Stimulated activated CD8-positive, alpha-beta memory T cell treated with anti-CD3 and anti-CD28 coated beads, Interleukin-12 subunit alpha, Interleukin-12 subunit beta, amount 100 ng/mL, for 1 hour (primary cell): Measurements from ENCODE around the gene SORCS2.

Experiments used
- DNase-seq: peaks from one replicate; pipeline ENCODE4 v3.0.0-alpha.2; 2020; ENCODE audit warnings: low read depth

SORCS2 gene

DNA sequence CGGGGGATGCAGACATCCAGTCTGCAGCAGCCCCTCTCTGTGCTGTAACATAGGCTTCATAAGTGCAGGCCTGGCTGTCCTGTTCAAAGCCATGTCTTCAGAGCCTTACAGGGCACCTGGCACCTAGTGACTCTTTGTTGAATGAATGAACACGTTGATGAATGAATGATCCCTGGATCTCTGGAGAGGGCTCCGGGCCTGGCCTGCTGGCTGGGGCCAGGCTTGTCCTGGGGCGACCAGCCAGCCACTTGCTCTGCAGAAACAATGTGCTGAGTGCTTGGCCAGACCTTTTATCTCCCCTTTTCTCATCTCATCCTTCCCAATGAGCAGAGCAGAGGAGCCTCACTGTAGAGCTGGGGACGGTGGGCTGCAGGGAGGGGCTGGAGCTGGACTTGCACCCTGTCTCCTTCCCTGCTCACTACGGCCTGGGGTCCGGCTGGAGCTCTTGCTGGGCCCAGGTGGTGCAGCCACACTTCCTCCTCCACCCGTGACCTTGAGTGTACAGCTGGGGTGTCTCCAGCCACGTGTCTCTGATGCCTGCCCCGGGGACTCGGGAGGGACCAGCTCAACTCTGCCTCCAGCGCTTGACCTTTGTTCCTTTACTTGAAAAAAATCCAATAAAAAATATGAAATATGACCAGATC, 164.5 kb downstream of the SORCS2 start:
- DNase-seq: no peak

DNA sequence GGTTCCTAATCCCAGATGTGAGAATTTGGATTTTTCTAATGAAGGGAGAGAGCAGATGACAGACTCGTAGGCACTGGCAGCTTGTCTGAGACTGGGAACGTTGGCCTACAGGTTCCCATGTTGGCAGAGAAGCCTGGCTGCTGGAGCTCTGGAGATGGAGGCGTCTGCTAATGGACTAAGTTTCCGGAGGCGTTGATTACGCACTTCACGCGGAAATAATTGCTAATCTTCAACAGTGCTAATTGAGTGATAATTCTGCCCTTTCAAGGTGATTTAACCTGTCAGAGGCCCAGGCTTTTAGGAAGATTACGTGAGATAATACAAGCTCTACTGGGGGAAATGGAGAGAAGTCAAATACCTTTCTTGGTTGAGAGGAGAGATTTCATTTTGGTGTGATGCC, 165.0 kb downstream of the SORCS2 start:
- DNase-seq: no peak

DNA sequence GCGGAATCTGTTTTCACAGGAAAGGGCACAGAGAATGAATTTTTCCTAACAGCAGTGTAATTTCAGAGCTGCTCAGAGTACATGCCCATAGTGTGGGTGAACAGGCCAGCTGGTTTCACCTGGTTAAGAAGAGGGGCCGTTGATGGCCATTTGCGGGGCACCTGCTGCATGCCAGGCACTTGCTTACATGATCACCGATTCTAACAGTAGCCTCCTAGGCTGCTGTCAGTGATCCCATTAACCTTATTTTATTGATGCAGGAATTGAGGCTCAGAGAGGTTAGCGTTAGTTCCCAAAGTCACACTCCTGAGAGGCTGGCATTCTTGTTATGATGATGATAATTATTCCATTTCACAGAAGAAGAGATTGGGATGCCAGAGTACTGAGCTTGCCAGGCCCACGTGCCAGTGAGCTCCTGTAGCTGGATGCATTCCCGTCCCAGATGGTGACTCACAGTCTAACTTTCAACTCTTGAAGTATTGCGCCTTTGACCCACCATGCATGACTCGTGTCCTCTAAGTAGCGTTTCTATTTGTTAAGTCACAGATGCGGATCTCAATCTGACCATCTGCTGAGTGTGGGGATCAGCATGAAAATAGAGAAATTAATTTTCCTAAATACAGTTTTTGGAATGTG, 165.9 kb downstream of the SORCS2 start:
- DNase-seq: no peak

DNA sequence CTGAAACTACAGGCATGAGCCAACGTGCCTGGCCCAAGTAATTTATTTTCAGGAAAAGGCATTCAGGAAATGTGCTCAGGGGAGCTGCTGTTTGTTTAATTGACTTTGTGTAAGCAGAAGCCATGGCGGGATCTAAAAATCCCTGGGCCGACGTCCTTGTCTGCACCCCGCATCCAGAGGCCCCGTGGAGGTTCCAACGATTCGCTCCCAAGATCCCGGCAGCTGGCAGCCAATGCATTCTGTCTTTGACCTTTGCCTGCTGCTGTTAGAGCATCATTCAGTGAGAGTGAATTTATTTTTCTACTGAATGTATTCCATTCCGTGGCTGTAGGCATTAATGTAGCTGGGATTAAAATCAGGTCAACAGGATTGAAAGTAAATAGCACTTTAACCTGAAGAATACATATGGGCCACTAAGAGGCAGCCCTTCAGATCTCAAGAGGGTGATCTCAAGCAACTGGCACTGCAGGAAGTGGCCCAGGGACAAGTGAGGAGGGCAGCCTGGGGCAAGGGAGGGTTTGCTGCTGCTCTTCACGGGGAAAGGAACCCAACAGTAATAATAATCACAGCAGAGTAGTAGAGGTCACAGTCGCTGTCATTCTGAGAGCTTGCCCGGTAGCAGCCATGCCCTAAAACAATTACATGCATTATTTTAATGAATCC, 167.2 kb downstream of the SORCS2 start:
- DNase-seq: no peak

DNA sequence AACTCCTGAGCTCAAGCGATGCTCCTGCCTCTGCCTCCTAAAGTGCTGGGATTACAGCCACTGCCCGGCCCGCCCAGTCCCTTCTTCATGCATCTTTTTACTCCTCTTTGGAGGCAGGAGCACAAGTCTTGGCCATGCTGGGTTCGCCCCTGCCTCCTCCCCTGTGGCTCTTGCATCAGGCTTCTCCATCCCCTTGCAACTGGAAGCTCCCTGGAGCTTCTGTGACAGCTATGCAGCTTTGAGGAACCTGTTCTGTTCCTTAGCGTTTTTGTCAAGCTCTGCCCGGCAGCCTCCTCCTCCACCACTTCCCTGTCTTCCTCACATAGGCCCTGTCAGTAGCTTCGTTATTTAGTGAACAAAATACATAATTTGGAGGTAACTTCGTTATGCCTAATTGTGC, 168.5 kb downstream of the SORCS2 start:
- no peak for DNase-seq

DNA sequence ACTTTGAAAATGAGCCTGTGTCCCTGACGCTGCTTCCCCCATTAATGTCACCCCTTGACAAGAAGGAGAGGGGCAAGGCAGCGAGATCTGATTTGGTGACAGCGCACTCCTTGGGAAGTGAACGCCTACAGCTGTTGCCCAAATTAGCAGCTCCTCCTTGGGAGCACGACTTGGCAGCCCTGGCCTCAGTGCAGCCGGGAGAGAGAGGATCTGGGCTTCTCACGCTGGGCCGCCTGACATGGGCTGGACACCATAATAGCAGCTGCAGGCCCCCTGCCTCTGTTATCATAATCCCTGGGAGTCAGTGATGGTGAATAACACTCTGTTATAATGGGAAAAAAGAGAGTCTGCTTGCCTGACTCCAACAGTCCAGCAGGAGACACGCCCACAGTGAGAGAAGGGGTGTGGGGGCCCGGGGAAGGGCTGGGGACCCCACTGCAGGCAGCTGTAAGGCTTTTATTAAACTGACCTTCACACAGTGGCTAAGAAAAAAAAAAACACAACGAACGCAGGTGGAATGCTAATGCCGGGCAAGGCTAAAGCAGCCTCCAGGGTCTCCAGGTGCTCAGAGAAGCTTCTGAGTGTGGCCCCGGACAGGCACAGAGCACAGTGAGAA, 169.1 kb downstream of the SORCS2 start:
- no peak for DNase-seq

DNA sequence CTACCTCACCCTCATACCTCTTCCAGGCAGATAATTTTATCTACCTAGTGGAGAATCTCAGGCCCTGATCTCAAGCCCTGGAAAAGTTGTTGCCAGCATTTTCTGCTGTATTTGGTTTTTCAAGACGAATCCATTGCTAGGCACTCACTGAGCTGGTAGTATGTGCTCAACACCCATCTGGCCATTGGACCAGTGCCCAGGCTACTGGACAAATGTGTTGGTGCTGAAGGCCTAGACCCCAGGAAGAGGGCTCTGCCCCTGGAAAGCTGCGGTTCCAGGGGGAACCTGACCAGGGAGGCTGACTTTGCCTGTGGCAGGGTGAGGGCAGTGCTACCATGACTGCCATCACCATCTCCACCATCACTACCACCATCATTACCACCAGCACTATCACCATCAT, 170.0 kb downstream of the SORCS2 start:
- no peak for DNase-seq

DNA sequence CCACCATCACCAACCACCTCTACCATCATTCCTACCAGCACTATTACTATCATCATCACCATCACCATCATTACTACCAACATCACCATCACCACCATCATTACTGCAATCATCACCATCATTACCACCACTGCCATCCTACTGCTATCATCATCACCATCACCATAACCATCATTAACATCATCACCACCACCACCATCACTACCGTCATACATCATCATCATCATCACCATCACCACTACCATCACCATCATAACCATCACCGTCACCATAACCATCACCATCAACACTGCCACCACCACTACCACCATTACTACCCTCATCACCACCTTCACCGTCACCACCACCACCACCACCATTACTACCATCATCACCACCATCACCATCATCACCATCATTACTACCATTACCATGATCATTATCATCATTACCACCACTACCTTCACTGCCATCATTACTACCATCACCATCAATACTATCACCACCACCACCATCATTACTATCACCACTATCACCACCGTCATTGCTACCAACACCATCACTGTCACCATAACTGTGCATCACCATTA, 170.6 kb downstream of the SORCS2 start:
- DNase-seq: no peak

DNA sequence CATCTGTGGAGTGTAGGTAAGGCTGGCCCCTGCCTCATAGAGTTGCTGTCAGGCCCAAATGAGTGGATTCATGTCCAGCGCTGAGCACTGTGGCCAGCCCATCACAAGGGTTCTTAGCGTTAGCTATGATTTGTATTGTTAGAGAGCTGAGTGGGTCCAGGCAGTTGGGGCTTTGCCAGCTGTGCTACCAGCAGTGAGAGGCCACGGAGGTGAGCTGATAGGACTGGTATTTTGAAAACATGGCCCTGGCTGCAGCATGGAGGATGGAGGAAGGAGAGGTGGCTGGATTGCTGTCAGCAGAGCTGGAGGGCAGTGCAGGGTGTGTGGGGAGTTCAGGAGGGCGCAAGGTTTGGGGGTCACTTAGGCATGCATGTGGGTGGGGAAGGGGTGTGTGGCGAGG, 172.6 kb downstream of the SORCS2 start:
- no peak for DNase-seq

DNA sequence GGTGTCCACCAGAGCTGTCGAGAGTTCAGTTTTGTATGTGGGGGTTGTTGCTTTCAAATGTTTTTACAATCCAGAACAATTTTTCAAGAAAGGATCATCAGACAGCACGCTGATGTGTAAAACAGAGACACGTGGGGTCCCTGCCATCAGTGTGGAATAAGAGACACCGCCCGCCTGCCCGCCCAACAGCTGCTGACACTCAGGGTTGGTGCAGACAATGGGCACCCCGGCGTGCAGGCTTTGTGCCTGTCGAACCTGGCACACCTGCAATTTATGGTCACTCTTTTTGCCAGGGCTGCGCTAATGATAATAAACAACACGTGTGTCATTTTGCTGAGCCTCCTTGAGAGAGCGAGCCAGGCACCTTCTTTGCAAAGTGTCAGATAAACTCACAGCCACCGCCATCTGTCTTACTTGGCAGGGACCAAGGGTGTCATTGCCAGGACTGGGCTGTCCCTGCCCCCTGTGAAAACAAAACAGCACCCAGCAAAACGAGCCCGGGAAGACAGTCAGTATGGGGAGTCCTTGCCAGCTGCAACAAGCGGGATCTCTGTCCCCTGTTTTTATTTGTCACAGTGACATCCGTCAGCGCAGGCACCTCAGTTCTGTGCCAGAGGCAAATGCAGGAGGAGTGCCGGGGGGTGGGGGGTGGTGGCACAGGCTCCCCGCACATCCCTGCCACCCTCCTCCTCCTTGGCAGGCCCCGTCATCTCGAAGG, 173.3 kb downstream of the SORCS2 start:
- DNase-seq: no peak

DNA sequence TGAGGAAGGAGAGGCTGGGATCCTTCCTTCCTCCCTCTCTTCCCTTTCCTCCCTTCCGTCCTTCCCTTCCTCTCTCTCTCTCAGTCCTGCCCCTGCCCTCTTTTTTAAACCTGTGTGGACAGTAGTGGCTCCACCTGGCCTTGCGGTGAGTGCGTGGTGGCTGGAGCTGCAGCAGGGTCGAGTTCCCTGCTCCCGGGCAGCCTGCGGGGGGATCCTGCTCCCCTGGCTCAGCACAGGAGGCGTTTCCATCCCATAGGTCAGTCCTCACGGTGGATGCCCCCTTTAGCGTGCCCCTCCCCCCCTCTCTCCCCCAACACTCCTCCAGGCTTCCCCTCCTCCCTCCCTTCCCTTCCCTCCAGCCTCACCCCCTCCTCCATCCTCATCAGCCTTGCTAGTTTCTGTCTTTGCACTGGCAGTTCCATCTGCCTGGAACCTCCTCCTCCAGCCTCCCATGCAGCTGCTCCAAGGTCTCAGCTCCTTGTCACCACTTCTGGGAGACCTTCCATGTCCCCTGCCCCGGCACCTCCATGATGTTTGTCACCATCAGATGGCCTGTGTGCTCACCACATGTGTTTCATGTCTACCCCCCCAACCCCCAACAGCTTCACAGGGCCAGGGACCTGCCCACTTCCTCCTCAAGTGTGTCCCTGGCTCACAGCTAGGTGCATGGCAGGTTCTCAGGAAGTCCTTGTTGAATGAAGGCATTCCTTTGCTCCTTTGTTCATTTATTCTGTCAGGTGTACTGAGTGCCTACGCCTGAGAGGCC, 174.0 kb downstream of the SORCS2 start:
- DNase-seq: no peak

DNA sequence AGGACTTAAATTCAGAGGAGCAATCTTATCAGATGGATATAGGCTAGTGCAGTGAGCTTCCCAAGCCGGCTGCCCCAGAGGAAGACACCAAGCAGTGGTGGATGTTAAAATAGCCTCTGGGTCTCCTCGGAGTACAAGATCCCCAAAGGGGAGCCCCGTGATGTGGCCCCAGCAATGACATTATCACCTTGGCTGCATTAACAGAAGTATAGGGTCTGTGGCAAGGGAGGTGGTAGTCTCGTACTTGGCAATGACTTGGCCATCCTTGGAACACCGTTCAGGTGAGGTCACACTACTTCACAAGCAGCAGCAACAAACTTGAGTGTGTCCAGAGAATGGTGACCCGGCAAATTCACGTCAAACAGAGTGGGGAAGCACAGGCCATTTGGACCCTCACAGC, 174.6 kb downstream of the SORCS2 start:
- DNase-seq: no peak

DNA sequence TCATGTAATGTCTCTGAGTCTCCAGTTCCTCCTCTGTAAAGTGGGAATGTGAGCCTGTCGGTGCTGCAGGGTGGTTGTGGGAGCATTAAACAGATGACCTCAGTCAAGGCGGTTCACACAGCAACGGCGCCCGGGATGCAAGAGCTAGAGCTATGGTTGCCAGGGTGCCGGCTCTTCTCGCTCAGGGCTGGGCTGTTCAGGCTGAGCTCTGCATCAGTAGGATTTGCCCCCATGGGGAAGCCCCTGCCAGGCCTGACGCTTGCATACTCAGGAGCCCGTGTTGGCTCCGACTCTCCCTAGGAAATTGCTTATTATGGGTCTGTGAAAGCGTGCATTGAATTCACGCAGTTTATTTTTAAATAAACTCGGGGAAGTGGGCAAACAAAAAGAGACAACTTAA, 175.1 kb downstream of the SORCS2 start:
- no peak for DNase-seq

DNA sequence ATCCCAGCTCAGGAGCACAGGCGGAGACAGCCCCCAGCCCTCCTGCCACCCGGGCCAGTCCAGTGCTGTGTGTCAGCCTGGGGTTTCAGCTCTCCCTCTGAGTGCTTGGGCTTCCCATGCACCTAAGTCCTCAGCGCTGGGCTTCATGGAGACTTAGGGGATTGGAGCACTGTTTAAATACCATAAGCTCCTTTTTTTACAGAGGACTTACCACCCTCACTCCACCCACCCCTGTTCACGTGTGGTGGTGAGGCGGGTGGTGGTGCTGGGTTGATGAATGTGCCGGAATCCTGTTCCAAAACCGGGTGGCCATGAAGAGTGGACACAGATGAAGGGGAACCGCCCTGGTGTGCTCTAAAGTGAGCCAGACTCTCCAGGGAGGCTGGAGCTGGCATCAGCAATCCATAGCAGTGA, 175.5 kb downstream of the SORCS2 start:
- no peak for DNase-seq

DNA sequence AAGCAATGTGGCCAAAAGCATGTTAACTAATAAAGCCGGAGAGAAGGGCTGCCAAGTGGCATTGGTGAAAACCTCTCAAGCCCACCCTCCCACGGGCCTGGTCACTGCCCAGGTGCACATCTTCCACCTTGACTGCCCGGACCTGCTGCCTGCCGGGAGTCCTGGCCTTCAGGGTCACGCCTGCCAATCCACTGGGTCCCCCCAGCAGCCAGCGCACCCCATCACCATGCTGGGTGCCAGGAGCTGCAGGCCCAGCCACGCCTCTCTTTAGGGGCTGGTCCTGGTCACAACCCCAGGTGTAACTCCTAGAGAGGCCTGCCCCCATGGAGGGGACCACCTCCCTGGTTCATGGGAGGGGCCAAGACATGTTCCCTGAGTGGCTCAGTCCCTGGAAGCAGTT, 176.0 kb downstream of the SORCS2 start:
- no peak for DNase-seq

DNA sequence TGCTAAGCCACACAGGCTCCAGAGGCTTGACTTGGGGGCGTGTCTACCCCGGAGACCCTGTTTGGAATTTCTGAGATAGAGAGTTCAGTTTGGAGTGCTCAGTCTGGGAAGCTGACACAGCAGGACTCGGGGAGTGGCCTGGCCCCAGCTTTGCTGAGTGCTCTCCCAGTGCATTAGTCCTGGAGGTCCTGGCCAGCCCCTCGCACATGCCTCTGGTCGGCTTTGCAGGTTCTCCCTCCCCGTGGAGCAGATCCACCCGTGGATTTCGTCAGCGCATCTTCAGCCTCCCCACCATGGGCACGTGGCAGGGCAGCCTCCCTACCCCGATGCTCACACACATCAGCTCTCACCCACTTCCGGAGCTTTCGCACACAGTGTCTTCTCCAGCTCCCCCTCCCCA, 177.2 kb downstream of the SORCS2 start:
- DNase-seq: no peak

DNA sequence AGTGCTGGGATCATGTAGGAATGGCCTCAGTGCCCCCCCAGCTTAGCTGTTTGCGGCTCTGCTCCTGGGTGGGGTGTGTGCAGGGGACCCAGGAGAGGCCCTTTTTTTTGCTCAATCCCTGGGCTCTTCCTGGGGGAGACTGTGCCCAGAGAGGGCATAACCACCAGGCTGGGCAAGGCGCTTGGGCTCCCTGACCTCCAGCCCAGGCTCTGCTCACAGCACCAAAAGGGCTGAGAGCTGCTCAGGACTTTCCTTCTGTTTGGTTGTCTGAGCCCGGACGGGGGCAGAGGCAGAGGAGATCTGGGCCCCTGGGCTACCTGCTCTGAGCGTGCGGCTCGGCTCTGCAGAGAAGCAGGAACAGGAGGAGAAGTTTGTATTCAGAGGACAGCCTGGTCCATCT, 177.7 kb downstream of the SORCS2 start:
- no peak for DNase-seq

DNA sequence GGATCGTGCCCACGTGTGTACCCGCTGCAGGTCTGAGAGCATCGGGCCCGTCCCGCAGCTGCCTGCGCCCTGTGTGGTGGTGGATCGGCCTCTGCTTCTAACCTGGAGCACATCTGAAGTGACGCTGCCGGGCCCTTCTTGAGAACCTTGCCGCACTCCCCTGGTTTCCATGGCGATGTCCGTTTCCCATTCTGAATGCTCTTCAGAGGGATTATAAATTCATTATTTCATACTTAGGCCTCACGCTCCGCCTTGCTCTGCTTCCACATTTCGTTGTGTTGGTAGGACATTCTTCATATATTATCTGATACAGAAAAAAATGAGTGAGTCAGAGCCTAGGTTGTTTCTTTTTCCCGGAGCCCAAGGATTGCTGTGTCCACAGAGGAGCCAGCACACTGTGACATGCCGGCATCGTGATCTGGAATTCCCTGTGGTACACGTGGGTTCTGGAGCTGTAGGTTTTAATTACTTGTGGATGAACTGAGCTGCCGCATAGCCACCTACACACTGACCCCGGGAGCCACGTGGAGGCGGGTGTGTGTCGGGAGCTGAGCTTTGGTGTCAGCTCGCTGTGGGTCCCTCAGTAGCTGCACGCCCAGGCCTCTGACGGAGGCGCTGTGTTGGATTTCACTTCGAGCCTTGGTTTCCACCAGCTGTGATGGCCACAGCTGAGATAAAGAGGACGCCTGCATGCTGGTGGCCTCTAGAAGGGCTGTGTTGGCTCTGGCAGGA, 179.0 kb downstream of the SORCS2 start:
- no peak for DNase-seq

DNA sequence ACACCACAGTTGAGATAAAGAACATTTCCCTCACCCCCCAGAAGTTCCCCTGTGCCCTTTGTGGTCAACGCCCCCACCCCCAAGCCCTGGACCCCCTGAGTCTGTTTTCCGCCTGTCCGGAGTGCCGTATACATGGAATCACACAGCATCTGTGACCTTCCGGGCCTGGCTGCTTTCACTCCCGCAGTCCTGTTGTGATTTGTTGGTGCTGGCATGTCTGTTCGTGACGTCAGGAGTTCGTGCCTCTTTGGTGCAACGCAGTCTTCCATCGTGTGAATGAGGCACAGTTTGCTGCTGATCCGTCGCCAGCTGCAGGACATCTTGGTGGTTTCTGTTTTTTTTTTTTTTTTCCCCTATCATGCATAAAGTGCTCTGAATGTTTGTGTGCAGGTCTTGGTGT, 180.3 kb downstream of the SORCS2 start:
- DNase-seq: no peak

DNA sequence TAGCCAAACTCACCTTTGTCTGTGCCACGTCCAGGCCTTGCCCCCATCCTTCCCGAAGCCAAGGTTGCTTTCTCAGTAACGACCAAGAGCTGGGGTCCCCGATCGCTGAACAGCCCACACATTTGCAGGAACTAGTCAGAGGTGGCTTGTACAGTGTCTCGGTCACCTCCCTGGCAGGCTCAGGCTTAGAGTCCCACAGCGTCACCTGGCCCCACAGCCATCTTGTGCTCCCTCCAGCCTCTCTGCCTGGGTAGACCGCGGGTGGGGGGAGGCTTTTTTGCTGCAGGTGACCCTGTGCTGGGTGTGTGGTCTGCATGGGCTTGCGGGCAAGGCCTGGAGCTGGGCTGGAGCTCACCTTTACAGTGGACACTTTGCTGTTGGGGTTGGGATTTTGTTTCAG, 182.2 kb downstream of the SORCS2 start:
- no peak for DNase-seq

DNA sequence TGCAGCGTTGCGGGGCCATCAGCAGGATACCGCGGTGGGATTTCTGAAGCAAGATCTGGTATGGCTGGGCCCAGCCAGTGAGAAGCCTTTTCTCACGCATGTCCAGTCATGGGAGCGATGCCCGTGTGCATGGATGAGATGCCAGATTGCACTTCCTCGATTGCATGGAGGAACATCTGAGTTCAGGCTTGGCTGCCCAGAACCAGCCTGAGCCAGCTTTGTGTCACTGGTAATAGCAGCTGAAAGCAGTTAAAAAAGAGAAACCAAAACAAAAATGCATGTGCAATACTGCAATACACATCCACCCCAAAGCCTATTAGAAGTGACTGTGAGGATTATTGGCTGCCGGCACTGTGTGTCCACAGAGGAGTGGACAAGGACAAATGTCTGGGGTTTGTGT, 183.1 kb downstream of the SORCS2 start:
- DNase-seq: no peak
